HPDE6-E6E7 (cell line): ENCODE results near the gene RAC2.
A peak's percentile ranks its signal among the peaks of the same experiment; 100 is the strongest.

Source experiments
- DNase-seq: peaks from one replicate; pipeline ENCODE4 v3.0.0; 2011; ENCODE audit warnings: missing footprints; ENCODE audit errors: extremely low spot score

The RAC2 gene

GRCh38 chr22:37244114-37244921 is at the start of gene RAC2:
RAC2 (minus strand) TSS chr22:37244269; CDS start chr22:37244148, 121 bp downstream.
- DNase-seq = peak; percentile 73

GRCh38 chr22:37293172-37293571 is 49.1 kb upstream of the RAC2 start:
- no peak for DNase-seq

- no peak for DNase-seq
These were observed 48.6 kb upstream of the RAC2 start for GRCh38 chr22:37292641-37293040.

- no peak for DNase-seq
These were observed 47.7 kb upstream of the RAC2 start for GRCh38 chr22:37291559-37292298.

GRCh38 chr22:37290737-37291136 is 46.7 kb upstream of the RAC2 start:
- no peak for DNase-seq

- DNase-seq = no peak
These were observed 45.2 kb upstream of the RAC2 start for GRCh38 chr22:37289156-37289735.

GRCh38 chr22:37288521-37288920 is 44.5 kb upstream of the RAC2 start:
- DNase-seq = no peak

- DNase-seq = no peak
These were observed 43.5 kb upstream of the RAC2 start for GRCh38 chr22:37287550-37287951.

GRCh38 chr22:37285937-37286336 is 41.9 kb upstream of the RAC2 start:
- DNase-seq = no peak

- DNase-seq = no peak
These were observed 40.8 kb upstream of the RAC2 start for GRCh38 chr22:37284805-37285355.

- no peak for DNase-seq
These were observed 40.2 kb upstream of the RAC2 start for GRCh38 chr22:37284126-37284804.

- no peak for DNase-seq
These were observed 39.4 kb upstream of the RAC2 start for GRCh38 chr22:37283393-37283937.

GRCh38 chr22:37282385-37282677 is 38.3 kb upstream of the RAC2 start, which contains the start of gene CYTH4:
CYTH4 (plus strand) TSS chr22:37282508; CDS start chr22:37282570, 62 bp downstream.
- peak; percentile 74 for DNase-seq

- DNase-seq = no peak
These were observed 37.7 kb upstream of the RAC2 start for GRCh38 chr22:37281646-37282384.

GRCh38 chr22:37281195-37281594 is 37.1 kb upstream of the RAC2 start:
- no peak for DNase-seq

GRCh38 chr22:37280718-37281117 is 36.6 kb upstream of the RAC2 start:
- no peak for DNase-seq

GRCh38 chr22:37279331-37280181 is 35.5 kb upstream of the RAC2 start:
- no peak for DNase-seq

- DNase-seq = no peak
These were observed 34.2 kb upstream of the RAC2 start for GRCh38 chr22:37278261-37278660.

- no peak for DNase-seq
These were observed 33.3 kb upstream of the RAC2 start for GRCh38 chr22:37277384-37277783.

GRCh38 chr22:37276776-37277175 is 32.7 kb upstream of the RAC2 start:
- no peak for DNase-seq
